ENCODE measurements around the gene KIR2DL4.
"Not testable (repeated sequence)": the region's sequence is repeated elsewhere in the genome, so short reads cannot be mapped to it uniquely, and the experiment has no call there.

KIR2DL4 gene

DNA sequence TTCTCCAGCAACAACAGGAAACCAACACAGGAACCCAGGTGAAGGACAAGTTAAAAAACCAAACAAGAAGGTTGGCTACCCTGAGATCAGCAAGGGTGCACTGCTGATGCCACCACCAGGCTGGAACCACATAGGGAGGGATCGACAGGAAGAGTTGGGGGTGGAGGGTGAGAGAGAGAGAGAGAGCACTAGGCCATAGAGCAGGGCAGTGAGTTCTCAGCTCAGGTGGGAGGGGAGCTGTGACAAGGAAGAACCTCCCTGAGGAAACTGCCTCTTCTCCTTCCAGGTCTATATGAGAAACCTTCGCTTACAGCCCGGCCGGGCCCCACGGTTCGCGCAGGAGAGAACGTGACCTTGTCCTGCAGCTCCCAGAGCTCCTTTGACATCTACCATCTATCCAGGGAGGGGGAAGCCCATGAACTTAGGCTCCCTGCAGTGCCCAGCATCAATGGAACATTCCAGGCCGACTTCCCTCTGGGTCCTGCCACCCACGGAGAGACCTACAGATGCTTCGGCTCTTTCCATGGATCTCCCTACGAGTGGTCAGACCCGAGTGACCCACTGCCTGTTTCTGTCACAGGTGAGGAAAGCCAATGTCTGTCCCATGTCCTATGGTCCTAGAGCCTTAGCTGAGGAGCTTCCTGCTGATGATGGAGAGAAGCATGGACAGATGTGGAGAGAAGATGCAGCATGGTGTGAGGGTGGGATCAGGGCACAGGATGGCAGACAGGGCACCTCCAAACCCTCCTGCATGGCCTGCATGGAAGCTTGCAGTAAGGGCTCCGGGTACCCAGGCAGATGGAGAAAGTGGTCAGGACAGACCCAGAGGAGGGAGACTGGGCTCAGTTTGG lies 2.5 kb downstream of the KIR2DL4 start:
- no peak for DNase-seq

DNA sequence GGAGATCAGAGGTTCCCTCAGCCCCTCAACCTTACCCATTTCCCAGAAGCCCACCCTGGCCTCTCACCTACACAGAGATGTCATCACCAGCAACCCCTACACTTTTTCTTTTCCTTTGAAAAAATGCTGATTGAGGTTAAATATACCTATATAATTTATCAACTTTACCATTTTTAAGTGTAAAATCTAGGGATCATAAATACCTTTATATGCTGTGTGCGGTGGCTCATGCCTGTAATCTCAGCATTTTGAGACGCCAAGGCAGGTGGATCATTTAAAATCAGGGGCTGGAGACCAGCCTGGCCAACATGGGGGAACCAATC lies 3.1 kb downstream of the KIR2DL4 start:
- no peak for DNase-seq

GRCh38 chr19:54814571-54814970 lies 11.2 kb downstream of the KIR2DL4 start:
- not testable (repeated sequence) for DNase-seq

GRCh38 chr19:54816251-54816650 lies 12.8 kb downstream of the KIR2DL4 start, which contains the start of gene KIR3DL1:
KIR3DL1 (plus strand) TSS chr19:54816468.
- DNase-seq: not testable (repeated sequence)

DNA sequence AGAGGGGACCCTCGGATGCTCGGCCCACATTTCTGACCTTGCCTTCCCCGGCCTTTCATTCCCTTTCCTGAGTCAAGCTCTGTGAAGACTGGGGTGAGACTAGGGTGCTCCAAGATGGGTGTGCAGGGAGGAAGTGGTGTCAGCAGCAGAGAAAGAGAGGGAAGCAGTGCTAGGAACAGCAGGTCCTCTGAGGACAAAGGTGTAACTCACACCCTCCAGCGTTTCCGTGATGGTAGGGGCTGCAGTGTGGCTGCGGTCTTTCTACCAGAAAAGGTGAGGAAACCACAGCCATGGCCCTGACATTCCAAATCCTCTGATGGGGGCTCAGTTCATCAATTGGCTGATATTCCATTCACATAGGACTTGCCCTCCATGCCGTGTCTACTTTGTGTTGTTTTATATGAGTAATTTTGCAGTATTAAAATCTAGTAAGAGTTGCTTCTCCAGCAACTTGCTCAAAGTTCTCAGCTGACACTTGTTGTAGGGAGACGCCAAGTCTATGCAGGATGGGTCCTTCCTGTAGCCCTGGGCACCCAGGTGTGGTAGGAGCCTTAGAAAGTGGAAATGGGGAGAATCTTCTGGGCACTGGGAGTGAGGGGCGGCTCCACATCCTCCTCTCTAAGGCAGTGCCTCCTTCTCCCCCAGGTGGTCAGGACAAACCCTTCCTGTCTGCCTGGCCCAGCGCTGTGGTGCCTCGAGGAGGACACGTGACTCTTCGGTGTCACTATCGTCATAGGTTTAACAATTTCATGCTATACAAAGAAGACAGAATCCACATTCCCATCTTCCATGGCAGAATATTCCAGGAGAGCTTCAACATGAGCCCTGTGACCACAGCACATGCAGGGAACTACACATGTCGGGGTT lies 14.5 kb downstream of the KIR2DL4 start:
- DNase-seq: no peak

DNA sequence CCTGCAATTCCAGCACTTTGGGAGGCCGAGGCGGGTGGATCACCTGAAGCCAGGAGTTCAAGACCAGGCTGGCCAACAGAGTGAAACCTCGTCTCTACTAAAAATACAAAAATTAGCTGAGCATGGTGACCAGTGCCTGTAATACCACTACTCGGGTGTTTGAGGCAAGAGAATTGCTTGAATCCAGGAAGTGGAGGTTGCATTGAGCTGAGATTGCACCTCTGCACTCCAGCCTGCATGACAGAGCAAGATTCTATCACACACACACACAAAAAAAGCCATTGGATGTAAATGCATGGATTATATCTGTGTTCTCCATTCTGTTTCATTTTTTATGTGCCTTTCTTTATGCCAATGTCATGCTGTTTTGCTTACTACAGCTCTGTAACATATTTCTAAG lies 21.0 kb downstream of the KIR2DL4 start:
- DNase-seq: not testable (repeated sequence)

GRCh38 chr19:54825326-54825725 lies 21.9 kb downstream of the KIR2DL4 start:
- not testable (repeated sequence) for DNase-seq

- DNase-seq: not testable (repeated sequence)
These were observed 24.7 kb downstream of the KIR2DL4 start for GRCh38 chr19:54828064-54828463.

GRCh38 chr19:54832496-54832895 lies 29.1 kb downstream of the KIR2DL4 start, which contains the start of gene KIR2DS4:
KIR2DS4 (plus strand) TSS chr19:54832676.
- not testable (repeated sequence) for DNase-seq

DNA sequence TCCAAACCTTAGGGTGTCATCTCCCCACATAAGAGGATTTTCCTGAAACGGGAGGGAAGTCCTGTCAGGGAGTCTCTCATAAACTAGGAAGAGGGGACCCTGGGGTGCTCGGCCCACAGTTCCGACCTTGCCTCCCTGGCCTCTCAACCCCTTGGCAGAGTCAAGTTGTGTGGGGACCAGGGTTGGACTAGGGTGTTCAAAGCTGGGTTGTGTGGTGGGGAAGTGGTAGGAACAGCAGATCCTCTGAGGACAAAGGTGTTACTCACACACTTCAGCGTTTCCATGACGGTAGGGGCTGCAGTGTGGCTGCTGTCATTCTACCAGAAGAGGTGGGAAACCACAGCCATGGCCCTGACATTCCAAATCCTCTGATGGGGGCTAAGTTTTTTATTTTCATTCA lies 31.7 kb downstream of the KIR2DL4 start:
- DNase-seq: not testable (repeated sequence)

DNA sequence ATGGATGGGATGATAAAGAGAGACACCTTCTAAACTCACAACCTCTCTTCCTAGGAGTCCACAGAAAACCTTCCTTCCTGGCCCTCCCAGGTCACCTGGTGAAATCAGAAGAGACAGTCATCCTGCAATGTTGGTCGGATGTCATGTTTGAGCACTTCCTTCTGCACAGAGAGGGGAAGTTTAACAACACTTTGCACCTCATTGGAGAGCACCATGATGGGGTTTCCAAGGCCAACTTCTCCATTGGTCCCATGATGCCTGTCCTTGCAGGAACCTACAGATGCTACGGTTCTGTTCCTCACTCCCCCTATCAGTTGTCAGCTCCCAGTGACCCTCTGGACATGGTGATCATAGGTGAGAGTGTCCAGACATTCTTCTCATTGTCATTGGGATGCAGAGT lies 34.1 kb downstream of the KIR2DL4 start:
- not testable (repeated sequence) for DNase-seq

- DNase-seq: not testable (repeated sequence)
These were observed 39.8 kb downstream of the KIR2DL4 start for GRCh38 chr19:54843171-54843570.

DNA sequence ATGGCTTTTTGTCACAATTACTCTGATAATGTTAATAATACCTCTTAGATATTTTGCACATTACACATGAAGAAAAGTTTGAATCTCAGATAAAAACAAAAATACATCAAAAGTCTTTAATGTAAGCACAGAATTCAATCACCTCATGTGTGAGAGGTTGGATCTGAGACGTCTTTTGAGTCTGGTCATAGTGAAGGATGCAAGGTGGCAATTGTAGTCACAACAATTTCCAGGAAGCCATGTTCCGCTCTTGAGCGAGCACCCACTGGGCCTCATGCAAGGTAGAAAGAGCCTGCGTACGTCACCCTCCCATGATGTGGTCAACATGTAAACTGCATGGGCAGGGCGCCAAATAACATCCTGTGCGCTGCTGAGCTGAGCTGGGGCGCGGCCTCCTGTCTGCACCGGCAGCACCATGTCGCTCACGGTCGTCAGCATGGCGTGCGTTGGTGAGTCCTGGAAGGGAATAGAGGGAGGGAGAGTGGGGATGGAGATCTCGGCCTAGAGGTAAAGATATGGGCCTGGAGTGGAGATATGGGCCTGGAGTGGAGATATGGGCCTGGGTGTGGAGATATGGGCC lies 46.7 kb downstream of the KIR2DL4 start, which contains the start of gene KIR3DL2:
KIR3DL2 (plus strand) TSS at position 383 of the 580 bp plus-strand sequence; CDS start at position 416, 33 bp downstream.
- DNase-seq: not testable (repeated sequence)

- DNase-seq: no peak
These were observed 47.5 kb downstream of the KIR2DL4 start for GRCh38 chr19:54850930-54851329.

GRCh38 chr19:54851353-54851752 lies 47.9 kb downstream of the KIR2DL4 start:
- no peak for DNase-seq

- not testable (repeated sequence) for DNase-seq
These were observed 51.8 kb downstream of the KIR2DL4 start for GRCh38 chr19:54855241-54855640.

DNA sequence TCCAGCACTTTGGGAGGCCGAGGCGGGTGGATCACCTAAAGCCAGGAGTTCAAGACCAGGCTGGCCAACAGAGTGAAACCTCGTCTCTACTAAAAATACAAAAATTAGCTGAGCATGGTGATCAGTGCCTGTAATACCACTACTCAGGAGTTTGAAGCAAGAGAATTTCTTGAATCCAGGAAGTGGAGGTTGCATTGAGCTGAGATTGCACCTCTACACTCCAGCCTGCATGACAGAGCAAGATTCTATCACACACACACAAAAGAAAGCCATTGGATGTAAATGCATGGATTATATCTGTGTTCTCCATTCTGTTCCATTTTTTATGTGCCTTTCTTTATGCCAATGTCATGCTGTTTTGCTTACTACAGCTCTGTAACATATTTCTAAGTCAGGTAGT lies 55.1 kb downstream of the KIR2DL4 start:
- DNase-seq: not testable (repeated sequence)

- DNase-seq: not testable (repeated sequence)
These were observed 56.0 kb downstream of the KIR2DL4 start for GRCh38 chr19:54859421-54859820.

GRCh38 chr19:54863459-54863858 lies 60.0 kb downstream of the KIR2DL4 start:
- not testable (repeated sequence) for DNase-seq
